NCI-H2196 treated with DMSO at 0.1 percent for 48 hours (cell line): ENCODE data around the gene BICDL1.

Experiments used
- DNase-seq: peaks from one replicate; lab custom pipeline; 2025; ENCODE audit not compliant: unreplicated experiment; lab: John Stamatoyannopoulos, UW

The BICDL1 gene

DNA sequence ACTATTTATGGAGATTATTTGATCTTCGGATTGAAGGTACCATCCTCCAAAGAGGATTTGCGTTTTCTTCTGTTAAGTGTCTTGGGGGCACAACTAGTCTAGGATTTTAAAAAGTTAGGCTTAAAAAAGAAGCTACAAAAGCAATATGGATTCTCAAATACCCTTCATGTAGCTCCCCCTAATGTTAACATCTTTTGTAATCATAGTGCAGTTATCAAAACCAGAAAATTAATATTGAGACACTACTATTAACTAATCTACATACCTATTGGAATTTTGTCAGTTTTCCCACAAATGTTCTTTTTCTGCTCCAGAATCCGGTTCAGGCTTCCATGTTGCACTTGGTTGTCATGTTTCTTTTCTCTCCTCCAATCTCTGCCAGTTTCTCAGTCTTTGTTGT lies 62.5 kb downstream of the BICDL1 start:
- no peak for DNase-seq

DNA sequence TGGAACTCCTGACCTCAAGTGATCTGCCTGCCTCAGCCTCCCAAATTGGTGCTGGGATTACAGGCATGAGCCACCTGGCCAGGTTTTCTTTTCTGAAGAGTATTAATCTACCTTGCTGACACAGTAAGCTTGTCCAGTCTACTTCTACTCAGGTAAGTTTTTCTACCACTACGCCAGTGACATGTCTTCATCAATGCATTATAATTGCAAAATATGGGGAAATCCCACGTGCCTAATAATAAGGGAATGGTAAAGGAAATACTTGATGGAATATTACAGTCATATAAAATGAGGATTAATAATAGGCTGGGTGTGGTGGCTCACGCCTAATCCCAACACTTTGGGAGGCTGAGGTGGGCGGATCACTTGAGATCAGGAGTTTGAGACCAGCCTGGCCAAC lies 65.3 kb downstream of the BICDL1 start:
- no peak for DNase-seq

DNA sequence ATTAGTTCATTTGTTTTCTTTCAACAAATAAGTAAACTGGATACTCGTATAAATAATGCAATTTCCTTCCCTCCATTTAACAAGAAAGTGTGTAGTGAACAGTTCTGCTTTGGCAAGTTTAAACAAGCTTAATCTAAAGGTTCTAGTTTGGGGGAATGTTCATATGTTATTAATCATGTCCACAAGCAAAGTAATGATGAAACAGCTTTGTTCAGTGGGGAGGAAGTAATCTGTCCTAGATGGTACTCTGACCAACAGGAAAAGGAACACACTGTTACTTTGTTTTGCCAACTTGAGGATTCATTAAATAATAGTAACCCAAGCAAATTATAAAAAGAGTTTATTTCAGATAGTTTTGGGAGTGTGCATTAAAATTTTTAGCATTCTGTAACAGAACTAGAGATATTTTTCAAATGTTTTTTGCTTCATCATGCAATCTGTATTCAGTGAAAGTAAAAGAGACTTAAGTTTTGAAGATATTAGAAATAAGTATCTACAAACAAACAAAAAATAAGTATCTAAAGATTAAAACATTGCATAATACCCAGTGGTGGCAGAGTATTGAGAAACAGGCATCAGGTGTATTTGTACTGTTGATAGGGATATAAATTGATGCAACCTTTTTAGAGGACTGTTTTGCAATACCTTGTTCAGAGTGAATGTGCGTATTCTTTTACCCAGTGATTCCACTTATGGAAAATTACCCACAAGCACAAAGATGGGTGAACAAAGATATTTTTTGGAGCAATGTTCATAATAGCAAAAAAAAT lies 66.4 kb downstream of the BICDL1 start:
- no peak for DNase-seq

DNA sequence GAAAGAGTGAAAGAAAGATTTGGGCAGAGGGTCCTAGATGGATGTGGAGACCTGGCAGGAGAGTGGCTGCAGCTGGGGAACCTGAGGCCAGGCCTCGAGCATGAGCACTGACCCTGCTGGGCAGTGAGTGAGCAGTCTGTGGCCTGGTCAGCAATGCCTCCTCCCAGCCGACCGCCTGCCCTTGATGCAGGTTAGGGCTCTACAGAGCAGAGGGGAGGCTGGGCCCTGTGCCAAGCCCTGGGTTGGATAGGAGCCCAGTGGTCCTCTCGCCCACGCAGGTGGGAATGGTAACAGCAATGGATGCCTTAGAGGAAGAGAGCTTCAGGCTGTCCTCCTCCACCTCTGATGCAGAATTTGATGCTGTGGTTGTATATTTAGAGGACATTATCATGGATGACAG lies 67.7 kb downstream of the BICDL1 start:
- no peak for DNase-seq

DNA sequence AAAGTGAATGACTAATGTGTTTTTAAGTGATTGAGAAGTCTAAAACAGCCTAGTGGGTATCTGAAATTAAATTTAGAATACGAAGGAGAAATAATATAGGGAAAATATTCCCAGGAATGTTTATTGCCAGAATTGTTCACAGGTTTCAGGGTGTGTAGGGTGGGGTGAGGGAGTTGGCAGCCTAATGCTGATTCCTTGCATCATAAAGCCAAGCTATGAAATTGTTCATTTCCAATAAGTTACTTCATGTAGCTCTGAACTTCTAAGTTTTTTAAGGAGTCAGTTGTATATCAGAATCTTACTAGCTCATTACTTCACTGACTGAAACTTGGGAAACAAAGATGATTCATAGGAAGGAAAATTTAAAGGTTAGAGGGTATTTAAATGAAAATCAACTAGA lies 71.2 kb downstream of the BICDL1 start:
- DNase-seq = no peak

DNA sequence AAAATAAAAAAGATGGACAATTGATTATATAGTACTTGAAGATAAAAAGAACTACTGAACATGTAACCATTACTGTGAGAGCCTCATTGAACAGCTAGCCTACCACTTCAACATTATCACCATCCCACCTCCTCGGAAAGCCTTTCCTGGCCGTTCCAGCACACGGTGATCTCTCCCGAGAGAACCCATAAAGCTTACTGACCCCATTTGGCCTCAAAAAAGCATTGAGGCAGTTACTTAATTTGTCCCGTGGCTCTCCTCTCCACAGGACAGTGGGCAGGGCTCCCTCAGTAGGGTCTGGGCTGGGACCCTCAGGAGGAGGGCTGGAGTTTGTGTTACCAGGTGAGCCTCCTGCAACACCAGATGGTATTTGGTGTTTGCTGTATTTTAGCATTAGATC lies 71.7 kb downstream of the BICDL1 start:
- no peak for DNase-seq

DNA sequence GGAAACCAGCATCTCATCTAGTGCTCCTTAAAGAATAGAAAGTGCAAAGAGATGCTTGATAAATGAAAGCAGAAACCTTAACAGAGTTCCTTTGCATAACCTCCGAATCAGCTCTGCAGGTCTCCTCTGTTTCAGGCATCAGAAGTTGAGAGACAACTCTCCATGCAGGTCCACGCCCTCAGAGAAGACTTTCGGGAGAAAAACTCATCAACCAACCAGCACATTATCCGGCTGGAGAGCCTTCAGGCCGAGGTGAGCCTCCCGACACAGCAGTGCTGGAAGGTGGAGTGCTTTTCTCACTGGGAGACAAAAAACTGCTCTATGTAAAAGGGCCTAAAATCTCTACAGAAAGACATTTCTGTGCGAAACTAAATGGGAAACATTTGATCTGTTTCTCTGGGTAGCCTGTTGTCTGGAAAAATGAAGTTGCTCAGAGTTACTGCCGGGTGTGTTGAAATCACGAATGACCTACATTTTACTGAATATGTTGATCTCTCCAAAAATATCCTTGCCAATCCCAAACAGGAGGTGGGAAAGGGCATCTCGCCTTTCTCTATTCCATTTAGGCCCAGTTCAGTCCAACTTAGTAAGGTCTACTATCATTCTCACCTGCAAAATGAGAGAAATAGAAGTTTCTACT lies 72.7 kb downstream of the BICDL1 start:
- no peak for DNase-seq

DNA sequence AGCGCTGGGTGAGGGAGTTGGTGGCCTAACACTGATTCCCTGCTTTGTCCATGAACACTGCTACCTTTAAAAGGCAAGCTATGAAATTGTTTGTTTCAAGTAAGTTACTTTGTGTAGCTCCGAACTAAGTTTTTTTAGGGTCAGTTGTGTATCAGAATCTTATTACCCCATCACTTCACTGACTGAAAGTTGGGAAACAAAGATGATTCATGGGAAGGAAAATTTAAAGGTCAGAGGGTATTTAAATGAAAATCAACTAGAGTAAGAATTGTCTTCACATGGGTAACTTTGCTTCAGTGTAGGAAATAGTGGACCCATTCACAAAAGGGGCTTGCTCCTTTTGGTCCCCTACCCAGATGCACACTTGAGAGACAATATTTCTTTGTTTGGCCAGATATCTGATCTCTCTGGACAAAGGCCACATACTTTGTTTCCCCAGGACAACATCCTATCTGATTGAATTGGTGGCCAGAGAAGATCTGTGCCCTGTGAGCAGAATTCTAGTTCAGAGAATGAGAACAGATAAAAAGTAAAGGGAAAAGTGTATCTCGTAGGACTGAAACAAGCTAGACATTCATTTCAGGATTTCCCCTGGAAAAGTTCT lies 74.0 kb downstream of the BICDL1 start:
- no peak for DNase-seq

DNA sequence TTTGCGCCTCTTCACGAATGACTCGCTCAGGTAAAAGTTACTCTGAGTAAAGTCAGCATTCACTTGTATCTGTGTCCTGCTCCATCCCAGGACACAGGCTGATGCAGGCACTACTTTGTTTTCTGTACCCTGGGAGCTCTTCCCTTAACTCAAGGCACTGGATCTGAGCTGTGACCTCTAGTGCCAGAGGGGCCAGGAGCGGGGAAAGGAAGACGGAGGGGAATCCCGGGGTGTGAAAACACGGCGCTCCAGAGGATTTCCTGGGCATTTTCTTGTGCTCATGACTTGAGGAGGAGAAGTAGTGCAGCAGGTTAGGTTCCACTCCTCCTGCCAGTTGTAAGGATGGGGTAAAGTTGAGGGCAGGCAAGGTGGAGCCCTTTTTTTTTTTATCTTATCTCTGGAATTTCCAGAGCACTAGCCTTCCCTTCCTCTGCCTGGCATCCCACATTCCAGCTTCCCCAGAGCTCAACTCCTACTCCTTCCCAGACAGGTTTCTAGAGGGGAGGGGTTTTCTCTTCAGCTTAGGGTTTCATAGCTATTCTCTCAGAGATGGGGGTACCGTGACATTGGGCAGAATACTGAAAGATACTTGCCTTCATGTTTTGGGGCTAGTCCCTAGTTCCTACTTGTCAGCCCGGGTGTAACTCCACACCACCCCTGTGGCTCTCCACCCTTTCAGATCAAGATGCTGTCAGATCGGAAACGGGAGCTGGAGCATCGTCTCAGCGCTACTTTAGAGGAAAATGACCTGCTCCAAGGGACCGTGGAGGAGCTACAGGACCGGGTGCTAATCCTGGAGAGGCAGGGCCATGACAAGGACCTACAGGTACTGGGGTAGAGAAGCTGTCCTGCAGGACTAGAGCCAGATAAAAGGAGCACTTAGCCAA lies 75.3 kb downstream of the BICDL1 start:
- no peak for DNase-seq

DNA sequence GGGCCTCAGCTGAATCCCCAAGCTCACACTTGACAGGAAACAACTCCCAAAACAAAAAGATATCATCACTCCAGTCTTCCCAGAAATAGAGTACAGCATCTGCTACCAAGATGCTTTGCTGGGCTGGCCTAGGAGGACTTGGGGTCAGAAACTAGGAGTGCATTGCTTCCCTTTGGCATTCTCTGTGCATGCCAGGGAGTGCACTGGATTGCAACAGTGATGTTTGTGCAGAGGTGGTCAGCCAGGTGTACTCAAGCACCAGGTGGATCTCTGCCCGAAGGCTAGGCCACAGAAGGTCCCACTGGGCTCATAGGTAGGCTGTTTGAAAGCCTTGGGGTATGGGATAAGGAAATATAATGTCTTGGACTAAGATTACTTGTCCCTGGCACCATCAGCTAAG lies 76.4 kb downstream of the BICDL1 start:
- no peak for DNase-seq

DNA sequence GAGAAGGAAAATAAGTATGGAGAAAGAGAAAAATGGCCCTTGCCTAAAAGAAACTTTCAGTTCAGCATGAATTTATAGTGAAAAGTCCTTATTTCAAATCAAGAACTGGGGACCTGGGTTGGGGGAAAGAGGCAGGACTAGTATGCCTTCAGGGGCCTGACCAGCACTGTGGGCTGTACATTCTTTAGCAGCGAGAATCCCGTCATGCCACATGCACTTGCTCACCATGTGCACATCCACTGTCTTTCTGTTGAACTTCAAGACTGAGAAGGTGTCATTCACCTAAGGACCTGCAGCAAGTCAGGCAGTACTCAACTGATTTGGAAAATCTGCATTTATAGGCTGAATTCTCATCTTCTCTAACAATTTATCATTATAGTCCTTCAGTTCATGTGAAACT lies 77.3 kb downstream of the BICDL1 start:
- no peak for DNase-seq

DNA sequence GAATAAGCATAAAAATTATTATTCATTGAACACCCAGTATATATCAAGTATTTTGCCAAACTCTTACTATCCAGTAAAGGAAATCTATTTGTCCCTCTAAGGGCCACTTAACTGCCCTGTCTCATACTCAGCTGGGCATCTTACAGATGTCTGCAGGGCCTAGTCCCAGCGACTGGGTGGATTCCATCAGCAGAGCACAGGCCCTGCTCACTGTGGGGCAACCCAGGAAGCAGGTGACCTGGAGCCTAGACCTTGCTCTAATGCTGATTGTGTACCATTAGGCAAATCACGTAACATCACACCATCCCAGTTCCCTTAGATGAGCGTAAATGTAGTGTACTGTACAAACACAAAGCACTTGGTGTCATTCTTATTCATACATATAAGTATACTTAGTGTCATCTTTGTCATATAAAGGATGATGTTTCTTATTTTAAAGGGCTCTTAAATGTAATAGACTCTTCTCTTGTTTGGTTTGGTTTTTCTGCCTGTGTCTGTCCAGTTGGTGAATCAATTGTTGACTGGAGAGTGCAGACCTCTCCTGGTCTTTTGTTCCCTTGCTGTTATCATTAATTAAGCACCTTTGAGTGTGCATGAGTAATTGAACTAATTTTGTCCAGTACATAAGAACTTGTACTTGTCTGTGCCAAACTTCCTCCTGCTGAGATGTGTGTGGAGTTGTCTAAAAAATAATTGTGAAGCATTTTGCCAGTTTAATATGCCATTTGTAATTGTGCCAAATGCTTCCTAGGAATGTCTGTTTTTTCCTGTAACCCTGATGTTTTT lies 78.2 kb downstream of the BICDL1 start:
- DNase-seq = peak; percentile 63

DNA sequence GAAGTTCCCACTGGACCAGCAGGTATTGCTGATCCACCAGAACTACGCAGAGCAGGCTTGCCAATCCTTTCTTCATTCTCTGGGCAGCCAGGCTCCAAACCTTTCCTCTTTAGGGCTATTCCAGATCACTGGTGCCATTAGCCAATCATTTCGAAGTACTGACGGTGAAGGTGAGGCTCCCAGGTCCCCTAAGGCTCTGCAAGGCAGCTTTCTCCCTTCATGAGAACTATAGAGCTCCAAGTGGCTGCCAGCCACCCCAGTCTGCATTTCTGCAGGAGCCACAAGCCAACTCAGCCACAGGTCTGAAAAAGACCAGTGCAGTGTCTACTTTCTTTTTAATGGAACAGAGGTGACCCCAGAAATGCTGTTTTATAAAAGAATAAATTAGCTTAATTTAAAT lies 78.9 kb downstream of the BICDL1 start:
- no peak for DNase-seq

DNA sequence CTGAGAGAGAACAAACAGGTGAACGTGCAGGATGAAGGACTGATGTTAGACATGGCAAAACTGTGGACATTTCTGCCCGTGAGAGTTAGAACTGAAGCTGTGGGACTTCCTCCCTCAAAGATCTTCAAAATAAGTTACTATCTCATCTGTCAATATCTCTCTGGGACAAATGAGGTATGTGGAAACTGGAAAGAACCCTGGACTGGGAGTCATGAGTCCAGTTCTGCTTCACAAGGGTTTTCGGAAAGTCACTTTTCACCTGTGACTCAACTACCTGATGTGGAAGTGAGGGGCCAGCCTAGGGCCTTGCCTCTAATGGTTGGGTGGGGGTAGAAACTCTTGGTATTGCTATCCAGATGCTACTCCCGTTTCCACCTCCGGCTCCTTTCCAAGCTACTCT lies 80.2 kb downstream of the BICDL1 start:
- DNase-seq = no peak

DNA sequence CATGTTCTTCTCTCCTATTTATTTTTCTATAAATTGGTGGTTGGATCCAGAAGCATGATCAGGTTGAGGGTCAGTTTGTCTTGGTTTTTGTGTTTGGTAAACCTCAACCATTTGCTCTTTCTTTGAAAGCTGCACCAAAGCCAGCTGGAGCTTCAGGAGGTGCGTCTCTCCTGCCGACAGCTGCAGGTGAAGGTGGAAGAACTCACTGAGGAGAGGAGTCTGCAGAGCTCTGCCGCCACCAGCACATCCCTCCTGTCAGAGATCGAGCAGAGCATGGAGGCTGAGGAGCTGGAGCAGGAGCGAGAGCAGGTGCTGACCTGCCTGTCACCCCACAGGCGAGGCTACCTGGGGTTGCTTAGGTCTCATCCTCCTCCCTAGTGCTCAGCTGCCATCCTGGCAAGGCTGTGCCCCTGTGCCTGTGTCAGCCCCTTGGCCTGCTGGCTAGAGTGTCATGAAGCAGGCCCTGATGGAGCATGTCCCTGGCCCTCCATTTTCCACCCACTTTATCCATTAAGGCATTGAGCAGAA lies 82.5 kb downstream of the BICDL1 start:
- no peak for DNase-seq

DNA sequence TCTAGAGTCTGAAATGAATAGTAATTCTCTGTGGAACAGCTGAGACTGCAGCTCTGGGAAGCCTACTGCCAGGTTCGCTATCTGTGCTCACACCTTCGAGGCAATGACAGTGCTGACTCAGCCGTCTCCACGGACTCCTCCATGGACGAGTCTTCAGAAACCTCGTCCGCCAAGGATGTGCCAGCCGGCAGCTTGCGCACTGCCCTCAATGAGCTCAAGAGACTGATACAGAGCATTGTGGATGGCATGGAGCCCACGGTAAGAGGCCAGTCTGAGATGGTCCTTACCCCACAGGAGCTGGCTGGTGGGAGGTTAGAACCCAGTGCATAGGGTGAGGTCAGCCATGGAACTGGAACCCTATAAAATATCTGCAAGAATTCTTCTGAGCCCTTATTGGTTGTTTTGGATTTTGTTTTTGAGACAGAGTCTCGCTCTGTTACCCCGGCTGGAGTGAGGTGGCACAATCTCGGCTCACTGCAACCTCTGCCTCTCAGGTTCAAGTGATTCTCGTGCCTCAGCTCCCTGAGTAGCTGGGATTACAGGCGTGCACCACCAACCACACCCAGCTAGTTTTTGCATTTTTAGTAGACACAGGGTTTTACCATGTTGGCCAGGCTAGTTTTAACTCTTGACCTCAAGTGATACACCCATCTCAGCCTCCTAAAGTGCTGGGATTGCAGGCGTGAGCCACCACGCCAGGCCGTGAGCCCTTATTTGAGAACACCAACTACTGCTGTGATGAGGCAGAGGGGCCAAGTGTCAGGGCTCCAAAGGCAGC lies 83.6 kb downstream of the BICDL1 start:
- no peak for DNase-seq

DNA sequence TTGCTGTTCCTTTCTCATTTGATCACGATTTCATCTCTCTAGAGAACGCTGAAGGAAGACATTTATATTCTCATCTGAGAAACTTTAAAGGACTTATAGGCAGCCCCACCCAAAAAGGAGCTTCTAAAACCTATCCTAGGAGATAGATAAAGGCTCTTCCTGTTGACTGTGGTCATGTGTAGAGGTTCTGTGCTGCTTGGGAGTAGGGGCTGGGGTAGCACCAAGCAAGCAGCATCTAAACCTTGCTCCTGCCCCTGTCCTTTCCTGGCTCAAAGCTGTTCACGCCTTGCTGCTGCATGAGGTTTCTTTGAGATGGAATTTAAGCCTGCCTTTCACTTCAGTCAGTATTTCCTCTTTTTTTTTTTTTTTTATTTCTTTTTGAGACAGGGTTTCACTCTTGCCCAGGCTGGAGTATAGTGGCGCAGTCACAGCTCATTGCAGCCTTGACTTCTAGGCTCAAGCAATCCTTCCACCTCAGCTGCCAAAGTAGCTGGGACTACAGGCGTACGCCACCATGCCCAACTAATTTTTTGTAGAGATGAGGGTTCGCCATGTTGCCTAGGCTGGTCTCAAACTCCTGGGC lies 86.1 kb downstream of the BICDL1 start:
- DNase-seq = no peak

DNA sequence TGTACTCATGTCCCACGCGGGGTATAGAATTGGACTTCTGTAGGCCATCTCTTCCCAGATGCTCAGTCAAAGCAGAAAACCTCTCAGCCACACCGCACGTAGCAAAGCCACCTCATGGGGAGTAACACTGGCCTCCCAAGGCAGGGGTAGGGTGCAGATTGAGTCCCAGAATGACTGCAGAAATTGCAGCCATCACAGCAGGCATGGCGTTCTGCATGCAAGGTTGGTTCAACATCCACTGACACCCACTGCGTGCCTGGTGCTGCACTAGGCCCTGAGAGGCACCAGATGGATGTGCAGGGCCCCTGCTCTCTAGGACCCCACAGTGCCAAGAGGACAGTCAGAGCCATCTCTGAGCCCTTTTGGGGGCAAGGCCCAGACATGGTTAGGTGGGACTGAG lies 87.6 kb downstream of the BICDL1 start:
- DNase-seq = no peak

DNA sequence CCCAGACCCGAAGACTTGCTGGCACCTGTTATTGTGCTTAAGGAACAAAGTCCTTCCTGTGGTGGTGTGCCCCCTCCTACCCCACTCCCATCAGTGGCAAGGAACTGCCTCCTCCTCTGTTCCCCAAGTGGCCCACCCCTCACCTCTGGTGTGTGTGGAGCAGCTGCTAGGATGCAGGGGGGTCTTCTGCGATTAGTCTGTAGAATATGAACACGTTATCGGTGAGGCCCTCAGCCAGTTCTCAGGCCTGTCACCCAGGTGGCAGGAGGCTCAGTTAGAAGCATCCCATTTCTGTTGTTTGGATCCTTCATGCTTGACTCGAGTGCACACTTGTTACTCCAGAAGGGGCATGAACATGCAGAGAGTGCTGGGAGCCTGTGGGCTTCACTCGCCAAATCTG lies 88.2 kb downstream of the BICDL1 start:
- DNase-seq = no peak
